Left lobe of liver (tissue), 2 donors: Measurements from ENCODE around the gene CHPF. TPM values are rescaled to one million over a fixed set of nuclear protein-coding genes. Genes with fewer than 3 reads are reported as not detected.
A peak's percentile ranks its signal among the peaks of the same experiment; 100 is the strongest.

Source experiments
- ATAC-seq: fragments of 200-7000 bp; cut with Tn5 transposase; one replicate; pipeline ENCODE4 v1.9.1; 2020; ENCODE audit warnings: mild to moderate bottlenecking, moderate library complexity
- DNase-seq: peaks from one replicate; pipeline ENCODE4 v3.0.0-alpha.2; 2020; ENCODE audit warnings: low spot score
- total RNA-seq: library from RNA; stranded (reverse); gene quantifications from one replicate; pipeline ENCODE4 v1.2.1, GENCODE V29; 2021
- donor health status: DM: no; HTN: no; CAD: no; lungs with moderate emphysema.
- donor health status: DM: no; HTN: yes; CAD: no.

CHPF gene
- total RNA-seq, 1 donor from 2014 or later = 55.1 TPM

- DNase-seq (no peak), ATAC-seq (no peak)
These were observed 9.5 kb downstream of the CHPF start for GRCh38 chr2:219533930-219534661.

- DNase-seq = no peak
These were observed 11.3 kb downstream of the CHPF start for GRCh38 chr2:219532378-219532649.

GRCh38 chr2:219531639-219532377 is 11.8 kb downstream of the CHPF start:
- DNase-seq (no peak), ATAC-seq (no peak)

More at GRCh38 chr2:219532378-219532649, 11.3 kb downstream of the CHPF start:
- ATAC-seq = no peak

GRCh38 chr2:219530048-219530963 is 13.3 kb downstream of the CHPF start:
- peak; percentile 87 for DNase-seq

GRCh38 chr2:219527472-219527871 is 16.1 kb downstream of the CHPF start:
- DNase-seq = no peak

More at GRCh38 chr2:219530048-219530963, 13.3 kb downstream of the CHPF start:
- peak; percentile 98 for ATAC-seq

GRCh38 chr2:219527076-219527394 is 16.6 kb downstream of the CHPF start:
- DNase-seq (no peak), ATAC-seq (peak; percentile 66)

More at GRCh38 chr2:219527472-219527871, 16.1 kb downstream of the CHPF start:
- ATAC-seq = no peak

- DNase-seq = no peak
- no peak for ATAC-seq
These were observed 17.1 kb downstream of the CHPF start for GRCh38 chr2:219526320-219527075.

- ATAC-seq = no peak
- DNase-seq = no peak
These were observed 17.9 kb downstream of the CHPF start for GRCh38 chr2:219525533-219526232.

- ATAC-seq = no peak
- no peak for DNase-seq
These were observed 18.8 kb downstream of the CHPF start for GRCh38 chr2:219524817-219525216.

GRCh38 chr2:219523031-219523671 is 20.5 kb downstream of the CHPF start:
- no peak for ATAC-seq
- DNase-seq = no peak

- ATAC-seq (no peak), DNase-seq (no peak)
These were observed 21.2 kb downstream of the CHPF start for GRCh38 chr2:219522111-219523030.

- DNase-seq (no peak), ATAC-seq (peak; percentile 40)
These were observed 22.3 kb downstream of the CHPF start for GRCh38 chr2:219521066-219521880.

GRCh38 chr2:219520079-219520478 is 23.5 kb downstream of the CHPF start:
- DNase-seq (no peak), ATAC-seq (no peak)

GRCh38 chr2:219519526-219519916 is 24.1 kb downstream of the CHPF start:
- no peak for DNase-seq

GRCh38 chr2:219517954-219518778 is 25.4 kb downstream of the CHPF start:
- ATAC-seq (no peak), DNase-seq (no peak)

More at GRCh38 chr2:219519526-219519916, 24.1 kb downstream of the CHPF start:
- no peak for ATAC-seq

- DNase-seq (no peak), ATAC-seq (no peak)
These were observed 26.7 kb downstream of the CHPF start for GRCh38 chr2:219516888-219517287.
